ENCODE measurements around the gene MN1.

GRCh38 chr22:27732841-27733240 is 68.7 kb downstream of the MN1 start:
- no peak for TF ChIP-seq POLR2A (IDR thresholded peaks at IDR 0.05)
- TF ChIP-seq, protein P1, sequence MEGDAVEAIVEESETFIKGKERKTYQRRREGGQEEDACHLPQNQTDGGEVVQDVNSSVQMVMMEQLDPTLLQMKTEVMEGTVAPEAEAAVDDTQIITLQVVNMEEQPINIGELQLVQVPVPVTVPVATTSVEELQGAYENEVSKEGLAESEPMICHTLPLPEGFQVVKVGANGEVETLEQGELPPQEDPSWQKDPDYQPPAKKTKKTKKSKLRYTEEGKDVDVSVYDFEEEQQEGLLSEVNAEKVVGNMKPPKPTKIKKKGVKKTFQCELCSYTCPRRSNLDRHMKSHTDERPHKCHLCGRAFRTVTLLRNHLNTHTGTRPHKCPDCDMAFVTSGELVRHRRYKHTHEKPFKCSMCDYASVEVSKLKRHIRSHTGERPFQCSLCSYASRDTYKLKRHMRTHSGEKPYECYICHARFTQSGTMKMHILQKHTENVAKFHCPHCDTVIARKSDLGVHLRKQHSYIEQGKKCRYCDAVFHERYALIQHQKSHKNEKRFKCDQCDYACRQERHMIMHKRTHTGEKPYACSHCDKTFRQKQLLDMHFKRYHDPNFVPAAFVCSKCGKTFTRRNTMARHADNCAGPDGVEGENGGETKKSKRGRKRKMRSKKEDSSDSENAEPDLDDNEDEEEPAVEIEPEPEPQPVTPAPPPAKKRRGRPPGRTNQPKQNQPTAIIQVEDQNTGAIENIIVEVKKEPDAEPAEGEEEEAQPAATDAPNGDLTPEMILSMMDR (IDR thresholded peaks at IDR 0.05) = no peak
